ACHN (cell line): ENCODE data around the gene NRG3.

Experiments
- DNase-seq: peaks from one replicate; pipeline ENCODE4 v3.0.0-alpha.2; 2015
- in situ Hi-C: cut with HindIII; loops from 2 replicates; pipeline ENCODE4 v1.10.0; 2017; ENCODE audit warnings: low sequenced_read_pairs, low pct_ligation_motif_present, low pct_unique_long_range_greater_than_20kb

The NRG3 gene

DNA sequence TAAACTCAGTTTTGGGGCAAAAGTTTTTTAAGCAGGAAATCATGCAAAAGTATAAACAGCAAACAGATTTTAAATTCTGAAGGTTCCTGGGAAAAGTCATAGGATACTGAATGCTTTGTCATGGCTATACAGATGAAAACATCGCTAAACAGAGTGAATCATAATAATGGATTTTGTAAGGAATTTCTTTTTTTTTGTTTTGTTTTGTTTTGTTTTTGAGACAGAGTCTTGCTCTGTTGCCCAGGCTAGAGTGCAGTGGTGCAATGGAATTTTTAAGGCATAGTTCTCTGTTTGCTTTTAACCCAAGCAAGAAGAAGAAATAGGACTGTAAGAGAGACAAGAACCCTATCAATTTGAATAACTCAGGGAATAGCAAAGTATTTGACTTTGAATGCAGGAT, 285.3 kb downstream of the NRG3 start:
- in situ Hi-C loops: no loop called here
- no peak for DNase-seq

DNA sequence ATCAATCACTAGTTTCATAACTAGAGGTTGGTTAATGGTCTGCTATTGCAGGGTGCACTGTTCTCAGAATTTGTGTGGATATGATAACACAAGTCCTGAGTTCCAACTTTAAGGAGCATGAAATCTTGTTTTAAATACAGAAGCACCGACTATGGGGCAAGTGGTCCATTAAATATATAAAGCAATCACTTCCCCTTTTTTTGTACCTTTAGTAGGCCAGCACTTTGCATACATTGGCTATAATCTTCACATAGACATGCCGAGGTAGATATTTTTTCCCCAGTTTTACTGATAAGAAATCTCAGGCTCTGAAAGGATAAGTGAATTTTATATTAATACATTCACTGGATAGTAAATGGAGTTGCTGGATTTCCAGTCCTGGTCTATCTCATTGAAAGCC, 286.3 kb downstream of the NRG3 start:
- in situ Hi-C loops: no loop called here
- no peak for DNase-seq

GRCh38 chr10:82162549-82163195, 287.7 kb downstream of the NRG3 start:
- DNase-seq: no peak
- in situ Hi-C loops: no loop called here

DNA sequence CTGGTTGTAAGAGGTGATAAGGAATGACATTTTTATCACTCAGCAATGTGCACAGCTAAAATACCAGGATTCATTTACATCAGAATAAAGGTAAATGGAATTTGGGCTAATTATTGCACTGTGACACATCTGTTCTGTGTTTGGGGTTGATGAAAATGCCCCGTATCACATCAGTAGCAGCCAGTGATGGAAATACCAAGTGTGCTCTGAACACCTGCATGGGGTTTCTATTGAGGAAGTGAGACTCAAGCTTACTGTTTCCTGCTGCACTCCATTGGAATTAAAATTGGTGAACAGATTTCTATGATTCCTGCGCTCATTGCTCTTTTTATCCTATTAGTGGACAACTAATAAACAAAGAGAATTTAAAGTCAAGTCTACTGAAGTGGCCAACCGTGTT, 296.9 kb downstream of the NRG3 start:
- no peak for DNase-seq
- in situ Hi-C loops: no loop called here

GRCh38 chr10:82176587-82176986, 301.6 kb downstream of the NRG3 start:
- no peak for DNase-seq
- in situ Hi-C loops: no loop called here

DNA sequence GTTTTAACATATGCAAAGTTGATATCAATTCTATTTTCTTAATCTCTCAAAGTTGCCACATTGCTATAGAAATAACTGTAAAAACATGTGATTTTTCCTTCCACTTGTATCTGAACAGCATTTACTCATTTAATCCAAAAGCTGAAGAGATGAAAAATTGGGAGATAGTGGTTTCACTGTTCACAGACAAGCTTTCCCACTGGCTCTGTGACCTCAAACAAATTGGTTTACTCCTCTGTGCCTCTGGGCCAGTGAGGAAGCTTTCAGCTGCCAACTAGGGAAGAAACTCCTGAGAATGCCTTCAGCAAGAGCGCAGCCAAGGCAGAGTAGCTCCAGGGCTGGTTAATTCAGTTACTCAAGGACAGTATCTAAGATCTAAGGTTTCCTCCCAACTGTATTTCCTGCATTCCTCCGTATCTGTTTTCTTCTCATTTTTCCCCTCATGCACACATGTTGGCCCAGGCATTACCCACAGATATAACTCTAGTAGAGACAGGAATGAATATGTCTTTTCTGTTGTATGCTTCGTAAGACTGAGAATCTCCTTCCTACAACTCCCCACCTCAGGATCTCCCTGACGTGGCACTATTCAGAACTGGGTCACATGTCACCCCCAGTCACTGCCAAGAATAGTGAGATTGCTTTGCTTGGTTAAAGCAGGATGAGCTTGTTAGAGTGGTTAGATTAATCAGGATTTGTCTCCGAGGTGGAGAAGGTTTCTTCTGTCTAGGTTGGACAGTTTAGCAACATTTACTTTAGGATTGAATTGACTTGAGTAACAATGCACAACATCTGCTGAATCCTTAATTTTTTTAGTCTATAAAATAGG, 315.7 kb downstream of the NRG3 start:
- in situ Hi-C loops: no loop called here
- no peak for DNase-seq

DNA sequence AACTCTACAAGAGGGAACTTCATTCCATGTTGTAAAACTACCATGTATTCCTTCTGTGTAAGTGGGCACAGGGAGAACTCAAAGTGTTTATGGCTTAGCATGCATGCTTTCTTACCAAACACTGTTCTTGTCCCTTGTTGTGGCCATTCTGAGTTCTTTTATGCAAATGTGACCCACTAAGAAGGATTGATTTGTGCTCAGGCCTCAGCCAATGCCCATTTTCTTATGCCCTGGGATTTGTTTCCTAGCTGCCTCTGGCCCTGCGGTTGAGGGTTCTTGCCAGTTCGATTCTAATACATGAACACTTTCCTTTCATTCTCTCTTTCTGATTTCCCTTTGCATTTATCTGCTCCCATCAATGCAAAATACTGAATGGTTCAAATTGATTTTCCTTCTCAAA, 316.7 kb downstream of the NRG3 start:
- no peak for DNase-seq
- in situ Hi-C loops: no loop called here

DNA sequence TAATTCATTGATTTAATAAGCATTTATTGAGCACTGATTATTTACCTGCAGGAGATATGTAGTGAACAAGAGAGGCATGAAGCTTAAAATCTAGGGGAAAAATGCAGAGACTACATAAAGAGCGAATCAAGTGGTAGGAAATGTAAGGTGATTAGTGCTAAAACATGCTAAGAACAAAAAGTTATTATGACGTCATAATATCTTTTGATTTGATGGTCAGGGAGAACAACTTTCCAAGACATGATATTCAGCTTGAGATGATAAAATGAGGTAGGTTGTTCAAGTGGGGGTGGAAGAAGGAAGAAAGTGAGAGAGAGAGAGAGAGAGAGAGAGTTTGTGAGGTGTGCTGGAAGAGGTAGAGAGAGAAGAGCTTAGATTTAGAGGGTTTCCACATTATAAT, 317.7 kb downstream of the NRG3 start:
- DNase-seq: no peak
- in situ Hi-C loops: no loop called here

- in situ Hi-C loops: no loop called here
- DNase-seq: no peak
Measured at GRCh38 chr10:82194419-82194818, 319.4 kb downstream of the NRG3 start.

GRCh38 chr10:82206831-82207230, 331.8 kb downstream of the NRG3 start:
- no peak for DNase-seq
- in situ Hi-C loops: no loop called here

DNA sequence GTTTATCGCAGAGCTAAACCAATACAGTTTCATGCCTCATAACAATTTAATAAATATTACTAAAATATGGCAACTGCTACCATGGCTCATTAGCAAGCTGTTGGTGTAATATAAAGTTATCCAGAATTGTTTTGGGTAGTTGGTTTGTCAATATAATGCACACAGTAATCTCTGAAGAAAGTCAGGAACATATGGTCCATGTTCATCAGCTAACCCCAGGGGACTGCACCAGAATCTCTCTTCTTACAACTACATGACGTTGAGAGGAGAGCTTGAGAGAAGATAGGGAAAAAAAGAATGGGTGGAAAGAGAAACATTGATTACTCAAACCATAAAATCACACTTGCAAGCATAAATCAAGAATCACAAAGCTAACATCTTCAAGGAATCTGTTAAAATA, 333.7 kb downstream of the NRG3 start:
- DNase-seq: no peak
- in situ Hi-C loops: no loop called here

- in situ Hi-C loops: no loop called here
- no peak for DNase-seq
Measured at GRCh38 chr10:82210331-82210730, 335.3 kb downstream of the NRG3 start.

DNA sequence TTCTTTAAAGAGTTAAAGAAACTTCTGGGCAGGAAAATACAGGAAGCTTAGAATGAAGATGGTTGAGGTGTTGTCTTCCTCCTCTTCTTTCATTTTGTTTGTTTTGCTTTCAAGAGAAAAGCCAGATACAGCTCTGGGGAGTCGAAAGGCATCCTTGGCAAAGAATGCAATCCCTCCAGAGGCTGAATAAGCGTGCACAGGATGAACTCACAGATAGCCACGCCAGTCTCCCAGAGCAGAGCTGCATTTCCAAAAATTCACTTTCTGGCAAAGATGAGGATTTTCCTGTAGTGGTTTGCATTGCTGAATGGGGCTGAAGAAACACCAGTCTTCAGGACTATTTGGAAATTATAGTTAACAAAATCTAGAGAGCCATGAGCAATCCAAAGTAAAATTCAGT, 336.4 kb downstream of the NRG3 start:
- in situ Hi-C loops: no loop called here
- DNase-seq: no peak

DNA sequence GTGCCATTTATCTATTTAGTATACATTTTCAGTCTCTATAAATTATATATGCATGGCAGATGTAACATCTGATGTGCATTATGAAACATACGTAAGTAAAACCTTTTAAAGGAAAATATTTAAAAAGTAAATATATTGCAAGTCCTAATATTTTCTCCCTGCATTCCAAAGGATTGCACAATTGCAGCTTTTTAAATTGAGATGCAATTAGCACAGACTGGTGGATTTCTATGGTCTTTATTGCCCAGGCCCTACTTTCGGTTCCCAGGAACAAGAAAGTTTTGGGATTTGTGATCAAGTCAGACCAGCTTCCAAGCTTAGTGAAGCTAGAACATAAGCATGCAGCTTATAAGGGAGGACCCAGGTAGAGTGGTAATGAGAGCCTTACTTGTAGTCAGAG, 337.8 kb downstream of the NRG3 start:
- DNase-seq: no peak
- in situ Hi-C loops: no loop called here

DNA sequence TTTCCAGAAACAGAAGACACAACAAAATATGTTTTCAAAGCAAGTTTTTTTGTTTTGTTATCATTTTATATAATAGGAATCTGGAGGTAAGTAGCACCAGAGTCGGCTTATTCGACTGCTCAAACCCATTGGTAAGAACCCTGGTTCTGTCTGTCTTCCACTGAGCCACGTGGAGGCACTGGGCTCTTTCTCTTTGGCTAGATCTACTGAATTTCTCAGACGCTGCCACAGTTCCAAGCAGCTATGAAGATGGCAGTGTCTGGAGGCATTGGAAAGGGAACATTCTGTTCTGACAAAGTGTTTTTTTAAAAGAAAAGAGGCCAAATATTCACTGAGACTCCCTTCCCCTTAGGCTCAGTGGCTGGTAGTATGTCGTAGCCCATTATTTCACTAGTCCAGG, 338.8 kb downstream of the NRG3 start:
- in situ Hi-C loops: no loop called here
- DNase-seq: no peak

DNA sequence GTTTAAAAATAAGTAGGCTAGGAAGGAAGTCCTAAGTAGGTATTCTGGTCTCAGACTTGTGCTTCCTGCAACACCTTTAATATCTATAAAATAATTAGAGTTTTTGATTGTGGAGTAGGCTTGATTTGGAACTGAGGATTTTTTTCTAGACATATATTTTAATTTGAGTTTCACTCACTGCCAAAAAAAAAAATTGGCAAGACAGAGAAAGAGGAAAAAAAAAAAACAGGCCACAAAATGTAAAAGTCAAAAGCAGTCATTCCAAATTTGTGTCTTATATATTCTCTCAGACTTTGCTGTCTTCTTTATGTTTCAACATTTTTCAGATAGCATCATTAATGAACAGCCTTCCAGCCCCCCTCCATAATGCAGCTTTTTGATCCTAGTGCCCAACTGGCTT, 346.1 kb downstream of the NRG3 start:
- in situ Hi-C loops: no loop called here
- no peak for DNase-seq

DNA sequence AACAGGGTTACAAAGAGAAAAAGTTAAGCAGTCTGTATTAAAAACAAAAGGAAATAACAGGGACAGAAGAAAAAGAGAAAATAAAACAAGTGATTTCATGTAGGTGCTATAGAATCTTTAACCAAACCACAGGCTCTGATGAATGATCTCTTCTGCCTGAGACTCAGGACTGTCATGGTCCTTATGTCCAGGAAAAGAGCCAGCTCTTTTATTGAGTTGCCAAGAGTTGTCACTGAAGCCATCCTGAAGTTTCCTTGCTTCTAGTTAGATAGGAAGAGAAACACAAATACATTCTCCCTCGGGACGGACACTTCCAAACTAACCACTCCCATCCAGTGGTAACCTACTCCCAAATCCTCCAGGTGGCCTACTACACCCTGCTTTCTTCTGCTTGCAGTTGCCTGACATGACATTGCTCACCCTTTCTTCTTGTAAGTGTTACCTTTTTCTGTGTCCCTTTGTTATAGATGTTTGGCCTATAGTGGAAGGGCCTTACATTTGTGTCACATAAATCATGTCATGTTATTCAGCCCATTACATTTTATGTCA, 346.7 kb downstream of the NRG3 start:
- in situ Hi-C loops: no loop called here
- DNase-seq: no peak

DNA sequence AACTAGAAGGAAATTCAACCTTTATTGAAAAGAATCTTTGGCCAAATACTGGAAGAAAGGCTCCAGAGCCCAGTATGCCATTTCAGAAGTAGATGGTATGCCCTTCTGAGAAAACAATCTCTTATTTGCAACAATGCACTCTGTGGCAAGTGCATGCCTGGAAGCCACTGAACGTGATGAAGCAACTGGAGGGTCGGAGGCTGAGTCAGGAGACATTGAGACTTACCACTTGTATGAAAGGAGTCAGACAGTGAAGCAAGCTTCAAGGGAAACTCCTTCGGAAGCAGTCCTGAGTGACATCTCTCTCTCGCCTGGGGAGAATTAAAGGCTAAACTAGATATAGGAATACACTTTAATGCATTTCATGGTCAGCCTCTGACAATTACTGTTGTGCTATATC, 353.7 kb downstream of the NRG3 start:
- DNase-seq: no peak
- in situ Hi-C loops: no loop called here

GRCh38 chr10:82234173-82234572, 359.2 kb downstream of the NRG3 start:
- in situ Hi-C loops: no loop called here
- DNase-seq: no peak

- no peak for DNase-seq
- in situ Hi-C loops: no loop called here
Measured at GRCh38 chr10:82236084-82236731, 361.2 kb downstream of the NRG3 start.
